Keratinocyte (primary cell): ENCODE data around the gene RABGAP1. TPM values are rescaled to one million over a fixed set of nuclear protein-coding genes. Genes with fewer than 3 reads are reported as not detected.

Experiments
- DNase-seq: peaks from one replicate; pipeline ENCODE4 v3.0.0-alpha.2; 2011; ENCODE audit warnings: low read depth, missing footprints, low spot score
- FAIRE-seq: peaks from 2 replicates; lab custom pipeline; 2011; peaks lifted over from hg19 to GRCh38; lab: Jason Lieb, UNC
- H2AFZ ChIP-seq: 2 replicates; pipeline ENCODE4 v1.6.0; 2012; ENCODE audit warnings: low read length, control low read depth, inconsistent platforms; ENCODE audit not compliant: control insufficient read depth
- H3K27ac ChIP-seq: 2 replicates; pipeline ENCODE4 v1.5.1; 2011; ENCODE audit warnings: low read length; ENCODE audit not compliant: control insufficient read depth, insufficient read depth
- H3K27me3 ChIP-seq: 3 replicates; pipeline ENCODE4 v1.6.0; 2011; ENCODE audit warnings: low read length; ENCODE audit not compliant: control insufficient read depth, insufficient read depth; ENCODE audit errors: extremely low read depth
- H3K36me3 ChIP-seq, 2 experiments: 2 replicates in 1 of 2; 3 replicates in 1 of 2; pipeline ENCODE4 v1.5.1; 2011; ENCODE audit warnings: low read length in 2 of 2, mild to moderate bottlenecking in 1 of 2; ENCODE audit not compliant: control insufficient read depth in 2 of 2, insufficient read depth in 2 of 2; ENCODE audit errors: extremely low read depth in 1 of 2
- H3K4me1 ChIP-seq: 3 replicates; pipeline ENCODE4 v1.5.1; 2011; ENCODE audit warnings: low read length; ENCODE audit not compliant: control insufficient read depth, insufficient read depth; ENCODE audit errors: extremely low read depth
- H3K4me2 ChIP-seq: 3 replicates; pipeline ENCODE4 v1.6.0; 2011; ENCODE audit warnings: low read depth, low read length; ENCODE audit not compliant: control insufficient read depth, insufficient read depth; ENCODE audit errors: extremely low read depth
- H3K4me3 ChIP-seq, 3 experiments: fragments of 200-600 bp in 1 of 3; sonication (generic) in 1 of 3; 2 replicates in 2 of 3; 3 replicates in 1 of 3; pipeline ENCODE4 v1.5.1; 2011 to 2016; ENCODE audit warnings: low read length in 3 of 3, mild to moderate bottlenecking in 3 of 3, control low read depth in 2 of 3, inconsistent platforms in 1 of 3, low read depth in 1 of 3, mixed read lengths in 1 of 3, mixed run types in 1 of 3, moderate library complexity in 1 of 3; ENCODE audit not compliant: control insufficient read depth in 2 of 3, insufficient read depth in 2 of 3; ENCODE audit errors: extremely low read depth in 1 of 3
- H3K79me2 ChIP-seq: 2 replicates; pipeline ENCODE4 v1.6.0; 2012; ENCODE audit warnings: low read length; ENCODE audit not compliant: control insufficient read depth, insufficient read depth
- H3K9ac ChIP-seq: 3 replicates; pipeline ENCODE4 v1.6.0; 2011; ENCODE audit warnings: low read length; ENCODE audit not compliant: control insufficient read depth, insufficient read depth; ENCODE audit errors: extremely low read depth
- H3K9me1 ChIP-seq: 3 replicates; pipeline ENCODE4 v1.6.0; 2011; ENCODE audit warnings: low read length; ENCODE audit not compliant: control insufficient read depth, insufficient read depth; ENCODE audit errors: extremely low read depth
- H3K9me3 ChIP-seq: 2 replicates; pipeline ENCODE4 v1.5.1; 2012; ENCODE audit warnings: low read depth, low read length; ENCODE audit not compliant: control insufficient read depth
- H4K20me1 ChIP-seq: 3 replicates; pipeline ENCODE4 v1.6.0; 2011; ENCODE audit warnings: low read length; ENCODE audit not compliant: control insufficient read depth, insufficient read depth; ENCODE audit errors: extremely low read depth
- EZH2 ChIP-seq: IDR thresholded peaks from one replicate; pipeline ENCODE4 v1.6.1; 2012; ENCODE audit warnings: inconsistent platforms, mild to moderate bottlenecking, low read length, moderate library complexity
- dilution Hi-C: fragments of 300-500 bp; cut with MboI; formaldehyde crosslinking; loops from one replicate; pipeline ENCODE4 v1.7.0; 2020; ENCODE audit warnings: low sequenced_read_pairs; ENCODE audit not compliant: extremely low pct_ligation_motif_present
- polyA plus RNA-seq, 5 experiments: library from polyadenylated mRNA; depleted of rRNA in 3 of 5; stranded (reverse) in 3 of 5; stranded (forward) in 1 of 5; unstranded in 1 of 5; fragments of >200 nt; gene quantifications; 1 replicate in 1 of 5; 2 replicates in 3 of 5; 3 replicates in 1 of 5; pipeline versions ENCODE4 v1.2.1 to v1.2.3, GENCODE V29; 2011 to 2012; ENCODE audit warnings: missing spikeins in 2 of 5, low read depth in 1 of 5, low replicate concordance in 1 of 5
- TF ChIP-seq, protein P1 (sequence below), 3 experiments: IDR thresholded peaks in 1 of 3; conservative IDR thresholded peaks in 1 of 3; optimal IDR thresholded peaks in 1 of 3; 2 replicates in 2 of 3; 3 replicates in 1 of 3; pipeline versions ENCODE3 to v1.5.1; 2011; ENCODE audit warnings: low read length in 3 of 3, mild to moderate bottlenecking in 3 of 3, moderate library complexity in 2 of 3, control low read depth in 1 of 3, inconsistent platforms in 1 of 3; ENCODE audit not compliant: insufficient read depth in 2 of 3; ENCODE audit errors: extremely low read depth in 1 of 3

RABGAP1 gene
- polyA plus RNA-seq, 1 donor (not counting 4 experiments of a cell fraction or from before 2014, with no cell fraction given), result 40.6 TPM

DNA sequence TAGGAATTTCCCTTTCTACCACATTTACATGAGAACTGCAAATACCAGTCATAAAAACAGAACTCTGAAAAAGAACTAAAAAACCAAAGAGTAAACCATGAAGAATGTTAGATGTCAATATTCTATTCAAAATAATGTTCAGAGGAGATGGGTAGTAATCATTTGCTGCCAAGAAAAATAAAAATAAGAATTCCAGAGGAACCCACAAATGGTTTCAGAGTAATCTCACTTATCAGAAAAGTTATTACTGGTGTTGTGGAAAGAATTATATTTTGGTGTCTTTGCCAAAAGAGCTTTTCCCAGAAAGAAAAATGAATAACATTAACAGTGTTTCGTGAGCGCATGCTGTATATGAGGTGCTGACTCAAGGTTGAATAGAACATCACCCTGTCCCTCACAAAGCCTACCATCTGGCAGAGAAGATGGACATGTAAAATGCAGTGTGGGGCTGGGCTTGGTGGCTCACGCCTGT is 128.2 kb downstream of the RABGAP1 start:
- Histone ChIP-seq H3K79me2 (no peaks in the 10 kb centered on the region), H3K9ac (no peak overlapping the region), H2AFZ (no peak overlapping the region), H3K9me1 (no peaks in the 10 kb centered on the region), H3K4me1 (no peaks in the 10 kb centered on the region), H3K27me3 (no peaks in the 10 kb centered on the region), H3K4me3 (no peak overlapping the region), H3K36me3 (peaks cover 9 to 14% of the 10 kb centered on the region in 2 experiments), H3K4me2 (no peak overlapping the region), H3K27ac (no peak overlapping the region), H3K9me3 (no peaks in the 10 kb centered on the region), H4K20me1 (no peaks in the 10 kb centered on the region)
- DNase-seq (no peak), FAIRE-seq (no peak)
- dilution Hi-C loops, result no loop called here
- TF ChIP-seq, protein P1, sequence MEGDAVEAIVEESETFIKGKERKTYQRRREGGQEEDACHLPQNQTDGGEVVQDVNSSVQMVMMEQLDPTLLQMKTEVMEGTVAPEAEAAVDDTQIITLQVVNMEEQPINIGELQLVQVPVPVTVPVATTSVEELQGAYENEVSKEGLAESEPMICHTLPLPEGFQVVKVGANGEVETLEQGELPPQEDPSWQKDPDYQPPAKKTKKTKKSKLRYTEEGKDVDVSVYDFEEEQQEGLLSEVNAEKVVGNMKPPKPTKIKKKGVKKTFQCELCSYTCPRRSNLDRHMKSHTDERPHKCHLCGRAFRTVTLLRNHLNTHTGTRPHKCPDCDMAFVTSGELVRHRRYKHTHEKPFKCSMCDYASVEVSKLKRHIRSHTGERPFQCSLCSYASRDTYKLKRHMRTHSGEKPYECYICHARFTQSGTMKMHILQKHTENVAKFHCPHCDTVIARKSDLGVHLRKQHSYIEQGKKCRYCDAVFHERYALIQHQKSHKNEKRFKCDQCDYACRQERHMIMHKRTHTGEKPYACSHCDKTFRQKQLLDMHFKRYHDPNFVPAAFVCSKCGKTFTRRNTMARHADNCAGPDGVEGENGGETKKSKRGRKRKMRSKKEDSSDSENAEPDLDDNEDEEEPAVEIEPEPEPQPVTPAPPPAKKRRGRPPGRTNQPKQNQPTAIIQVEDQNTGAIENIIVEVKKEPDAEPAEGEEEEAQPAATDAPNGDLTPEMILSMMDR (optimal IDR thresholded peaks at IDR 0.05 in 1 of 3, IDR thresholded peaks at IDR 0.05 in 1 of 3, conservative IDR thresholded peaks at IDR 0.05 in 1 of 3; ENCODE audit: extremely low read depth in 1 of 3, insufficient read depth in 2 of 3, low read length in 3 of 3), result no peak
- TF ChIP-seq EZH2, result no peak

DNA sequence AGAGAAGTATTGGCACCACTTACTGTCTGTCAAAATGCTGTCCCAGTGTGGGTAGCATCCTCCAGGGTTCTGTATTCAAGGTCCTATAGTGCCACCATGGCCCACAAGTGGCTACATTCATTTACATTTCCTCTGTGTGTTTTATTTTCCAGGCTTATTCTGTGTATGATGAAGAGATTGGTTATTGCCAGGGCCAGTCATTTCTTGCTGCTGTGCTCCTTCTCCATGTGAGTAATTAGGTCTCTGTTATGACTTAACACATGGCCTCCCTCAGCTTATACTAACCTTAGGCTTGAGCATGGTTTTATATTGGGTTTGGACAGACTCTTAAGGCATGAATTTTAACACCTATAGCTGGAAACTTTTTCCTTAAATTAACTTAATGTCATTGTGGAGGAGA is 129.4 kb downstream of the RABGAP1 start:
- Histone ChIP-seq H3K27me3 (no peaks in the 10 kb centered on the region), H2AFZ (no peak overlapping the region), H3K27ac (no peak overlapping the region), H3K4me1 (no peaks in the 10 kb centered on the region), H3K79me2 (no peaks in the 10 kb centered on the region), H3K36me3 (peaks cover 9 to 10% of the 10 kb centered on the region in 2 experiments), H3K4me2 (no peak overlapping the region), H3K9me1 (no peaks in the 10 kb centered on the region), H3K4me3 (no peak overlapping the region), H4K20me1 (no peaks in the 10 kb centered on the region), H3K9ac (no peak overlapping the region), H3K9me3 (no peaks in the 10 kb centered on the region)
- no peak for TF ChIP-seq EZH2
- TF ChIP-seq, protein P1 (optimal IDR thresholded peaks at IDR 0.05 in 1 of 3, IDR thresholded peaks at IDR 0.05 in 1 of 3, conservative IDR thresholded peaks at IDR 0.05 in 1 of 3; ENCODE audit: extremely low read depth in 1 of 3, insufficient read depth in 2 of 3, low read length in 3 of 3), result no peak
- no peak for FAIRE-seq
- dilution Hi-C loops, result no loop called here
- DNase-seq, result no peak
